CMK (cell line): ENCODE results near the gene MAN2B1.
A peak's percentile ranks its signal among the peaks of the same experiment; 100 is the strongest.
"Not testable (repeated sequence)": the region's sequence is repeated elsewhere in the genome, so short reads cannot be mapped to it uniquely, and the experiment has no call there.

Experiments
- DNase-seq: peaks from one replicate; pipeline ENCODE4 v3.0.0-alpha.2; 2010; ENCODE audit warnings: low read depth

MAN2B1 gene

GRCh38 chr19:12689012-12689411 lies 22.5 kb upstream of the MAN2B1 start:
- DNase-seq = no peak

- DNase-seq = no peak
These were observed 21.1 kb upstream of the MAN2B1 start, which contains the start of gene GNG14 for GRCh38 chr19:12687496-12688196. Gene GNG14, plus strand, starts transcription at chr19:12687998. Its CDS starts 51 bp downstream, at chr19:12688049.

GRCh38 chr19:12685831-12686230 lies 19.3 kb upstream of the MAN2B1 start:
- DNase-seq = no peak

GRCh38 chr19:12681074-12681987 lies 14.8 kb upstream of the MAN2B1 start, which contains the start of gene DHPS:
Gene DHPS, minus strand, starts transcription at chr19:12681880. Its CDS starts 114 bp downstream, at chr19:12681766.
- DNase-seq = peak; percentile 98

- DNase-seq = no peak
These were observed 13.5 kb upstream of the MAN2B1 start for GRCh38 chr19:12680034-12680433.

- DNase-seq = not testable (repeated sequence)
These were observed 11.5 kb upstream of the MAN2B1 start for GRCh38 chr19:12678039-12678438.

- DNase-seq = no peak
These were observed 10.4 kb upstream of the MAN2B1 start for GRCh38 chr19:12676928-12677327.

GRCh38 chr19:12676384-12676792 lies 9.8 kb upstream of the MAN2B1 start:
- DNase-seq = peak; percentile 73

GRCh38 chr19:12675940-12676339 lies 9.4 kb upstream of the MAN2B1 start:
- no peak for DNase-seq

- no peak for DNase-seq
These were observed 8.9 kb upstream of the MAN2B1 start for GRCh38 chr19:12675399-12675798.

GRCh38 chr19:12672744-12673143 lies 6.2 kb upstream of the MAN2B1 start:
- no peak for DNase-seq

GRCh38 chr19:12670159-12670928 lies 3.8 kb upstream of the MAN2B1 start:
- no peak for DNase-seq

GRCh38 chr19:12669270-12670158 lies 3.0 kb upstream of the MAN2B1 start:
- DNase-seq = peak; percentile 65

GRCh38 chr19:12668932-12669269 lies 2.4 kb upstream of the MAN2B1 start:
- DNase-seq = no peak

- DNase-seq = no peak
These were observed 1.8 kb upstream of the MAN2B1 start for GRCh38 chr19:12668346-12668745.

- no peak for DNase-seq
These were observed 1.3 kb upstream of the MAN2B1 start for GRCh38 chr19:12667731-12668302.

GRCh38 chr19:12665671-12666264 lies 774 bp downstream of the MAN2B1 start:
- no peak for DNase-seq

GRCh38 chr19:12665281-12665573 lies 1.3 kb downstream of the MAN2B1 start:
- DNase-seq = no peak

GRCh38 chr19:12664406-12665280 lies 1.9 kb downstream of the MAN2B1 start:
- no peak for DNase-seq

- no peak for DNase-seq
These were observed 5.6 kb downstream of the MAN2B1 start for GRCh38 chr19:12660980-12661379.
